ENCODE data around the gene NTHL1.

NTHL1 gene

DNA sequence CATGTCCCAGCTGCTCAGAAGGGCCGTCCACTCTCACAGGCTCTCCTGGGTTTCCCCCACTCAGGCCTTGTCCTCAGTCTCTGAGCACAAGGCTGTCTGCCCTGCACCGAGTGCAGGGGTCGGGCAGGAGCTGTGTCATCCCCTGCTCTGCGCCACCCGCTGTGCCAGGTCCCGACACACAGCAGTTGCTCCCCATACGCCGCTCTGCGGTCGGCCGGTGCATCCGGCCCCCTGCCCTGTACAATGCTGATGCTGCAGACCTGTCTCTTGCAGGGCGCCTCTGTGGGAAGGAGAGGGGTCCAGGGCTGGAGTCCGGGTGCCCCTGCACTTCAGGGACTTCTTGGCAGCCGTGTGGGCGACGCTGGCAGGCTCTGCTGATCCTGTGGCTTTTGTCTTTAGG, 6.3 kb upstream of the NTHL1 start:
- no peak for TF ChIP-seq CTCF (IDR thresholded peaks at IDR 0.05; ENCODE audit: low read depth, low read length, missing control alignments)
- no peak overlapping the region for H3K4me3 ChIP-seq (replicated peaks; ENCODE audit: low read depth, low read length)
- no peak for DNase-seq (ENCODE audit: extremely low read depth, low read depth)

DNA sequence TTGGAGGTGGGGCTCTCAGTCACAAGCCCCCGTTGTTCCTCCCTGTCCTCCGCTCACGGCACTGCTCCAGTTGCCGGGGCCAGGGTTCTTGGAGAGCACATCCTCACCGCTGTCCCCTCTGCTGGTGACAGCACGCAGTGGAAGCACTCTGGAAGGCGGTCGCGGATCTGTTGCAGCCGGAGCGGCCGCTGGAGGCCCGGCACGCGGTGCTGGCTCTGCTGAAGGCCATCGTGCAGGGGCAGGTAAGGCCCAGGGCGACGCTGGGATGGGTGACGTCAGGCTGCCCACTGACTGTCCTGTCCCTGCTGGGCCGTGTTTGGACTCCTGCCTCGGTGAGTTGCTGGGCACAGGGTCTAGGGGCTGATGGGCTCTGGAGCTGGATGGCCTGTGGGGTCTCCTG, 5.6 kb upstream of the NTHL1 start:
- TF ChIP-seq CTCF (IDR thresholded peaks at IDR 0.05; ENCODE audit: low read depth, low read length, missing control alignments) = no peak
- H3K4me3 ChIP-seq (replicated peaks; ENCODE audit: low read depth, low read length) = no peak overlapping the region

GRCh38 chr16:2048116-2048543, 496 bp upstream of the NTHL1 start:
- H3K4me3 ChIP-seq (replicated peaks; ENCODE audit: low read depth, low read length) = peak overlapping the region; percentile 62
- no peak for TF ChIP-seq CTCF (IDR thresholded peaks at IDR 0.05; ENCODE audit: low read depth, low read length, missing control alignments)
- DNase-seq (ENCODE audit: extremely low read depth, low read depth) = no peak

More for the DNA sequence above, 5.6 kb upstream of the NTHL1 start:
- DNase-seq (ENCODE audit: extremely low read depth, low read depth) = no peak

- no peak for TF ChIP-seq CTCF (IDR thresholded peaks at IDR 0.05; ENCODE audit: low read depth, low read length, missing control alignments)
- H3K4me3 ChIP-seq (replicated peaks; ENCODE audit: low read depth, low read length) = peak overlapping the region; percentile 62
- DNase-seq (ENCODE audit: extremely low read depth, low read depth) = no peak
Observed at GRCh38 chr16:2046893-2047329, 723 bp downstream of the NTHL1 start.

DNA sequence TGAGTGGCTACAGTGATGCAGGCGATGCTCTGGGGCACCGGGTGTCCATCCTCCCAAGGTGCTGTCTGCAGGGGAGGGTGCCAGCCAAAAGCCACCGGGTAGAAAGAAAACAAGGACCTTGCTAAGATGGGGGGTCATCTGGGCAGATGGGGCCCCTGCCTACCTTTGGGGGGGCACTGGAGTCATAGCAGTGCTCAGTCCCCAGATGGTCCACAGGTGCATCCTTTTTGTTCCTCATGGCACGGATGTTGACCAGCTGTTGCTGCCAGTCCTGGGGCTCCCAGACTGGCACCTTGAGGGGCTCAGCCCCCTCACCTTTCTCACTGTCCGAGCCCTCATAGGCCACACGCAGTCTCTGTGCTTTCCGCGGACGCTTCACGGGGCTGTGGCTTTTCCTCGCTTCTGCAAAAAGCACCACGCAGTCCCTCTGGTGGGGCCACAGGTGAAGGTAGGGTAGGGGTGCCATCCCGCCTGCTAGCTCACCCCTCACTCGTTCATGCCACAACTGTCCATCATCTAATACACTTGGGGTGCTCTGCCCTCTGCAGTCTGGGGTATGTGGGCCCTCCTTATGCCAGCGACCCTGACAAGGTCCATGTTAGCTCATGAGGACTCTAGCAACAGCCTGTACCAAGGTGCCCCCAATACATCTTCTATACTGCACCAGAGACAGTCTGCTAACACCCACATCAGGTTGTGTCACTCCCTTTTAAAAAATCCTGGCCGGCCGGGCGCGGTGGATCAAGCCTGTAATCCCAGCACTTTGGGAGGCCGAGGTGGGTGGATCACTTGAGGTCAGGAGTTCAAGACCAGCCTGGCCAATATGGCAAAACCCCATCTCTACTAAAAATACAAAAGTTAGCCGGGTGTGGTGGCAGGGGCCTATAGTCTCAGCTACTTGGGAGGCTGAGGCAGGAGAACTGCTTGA, 1.4 kb downstream of the NTHL1 start:
- DNase-seq (ENCODE audit: extremely low read depth, low read depth) = no peak
- TF ChIP-seq CTCF (IDR thresholded peaks at IDR 0.05; ENCODE audit: low read depth, low read length, missing control alignments) = no peak
- H3K4me3 ChIP-seq (replicated peaks; ENCODE audit: low read depth, low read length) = peak overlapping the region; percentile 62

DNA sequence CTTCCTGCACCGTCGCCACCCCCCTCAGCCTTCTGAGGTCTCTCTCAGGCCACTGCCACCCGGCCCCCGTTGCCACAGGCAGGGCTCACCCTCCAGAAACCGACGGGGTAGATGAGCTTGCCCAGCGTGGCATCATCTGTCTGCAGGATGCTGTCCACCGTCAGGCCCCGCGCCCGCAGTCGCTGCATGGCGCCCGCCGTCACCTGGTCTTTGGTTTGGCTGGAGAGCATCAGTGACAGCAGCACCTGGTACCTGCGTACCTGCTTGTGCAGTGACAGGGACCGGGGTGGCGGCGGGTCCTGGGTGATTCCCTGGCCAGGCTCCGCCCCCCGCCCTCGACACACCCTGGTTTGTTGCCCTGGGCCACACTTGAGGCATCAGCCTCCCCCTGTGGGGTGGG, 3.1 kb downstream of the NTHL1 start:
- no peak overlapping the region for H3K4me3 ChIP-seq (replicated peaks; ENCODE audit: low read depth, low read length)
- no peak for DNase-seq (ENCODE audit: extremely low read depth, low read depth)
- TF ChIP-seq CTCF (IDR thresholded peaks at IDR 0.05; ENCODE audit: low read depth, low read length, missing control alignments) = no peak

All from HFF-Myc (cell line).